Frontal cortex (tissue), 4 donors: ENCODE results near the gene CEBPB. TPM values are rescaled to one million over a fixed set of nuclear protein-coding genes. Genes with fewer than 3 reads are reported as not detected.
"Not testable (repeated sequence)": the region's sequence is repeated elsewhere in the genome, so short reads cannot be mapped to it uniquely, and the experiment has no call there.

Experiments
- DNase-seq, 2 donors: peaks; one replicate each; pipeline ENCODE4 v3.0.0; 2012; ENCODE audit warnings: low spot score in 2 of 2
- FAIRE-seq: peaks from 2 replicates; lab custom pipeline; 2012; peaks lifted over from hg19 to GRCh38; lab: Jason Lieb, UNC
- total RNA-seq: library from RNA; depleted of rRNA; stranded (reverse); fragments of >200 nt; gene quantifications from one replicate; pipeline ENCODE4 v1.2.3, GENCODE V29; 2014
- donor health status: control.
- donor health status: control.
- donor health status: control.

Gene CEBPB
- total RNA-seq, 1 donor from 2014 or later, result 1.6 TPM

DNA sequence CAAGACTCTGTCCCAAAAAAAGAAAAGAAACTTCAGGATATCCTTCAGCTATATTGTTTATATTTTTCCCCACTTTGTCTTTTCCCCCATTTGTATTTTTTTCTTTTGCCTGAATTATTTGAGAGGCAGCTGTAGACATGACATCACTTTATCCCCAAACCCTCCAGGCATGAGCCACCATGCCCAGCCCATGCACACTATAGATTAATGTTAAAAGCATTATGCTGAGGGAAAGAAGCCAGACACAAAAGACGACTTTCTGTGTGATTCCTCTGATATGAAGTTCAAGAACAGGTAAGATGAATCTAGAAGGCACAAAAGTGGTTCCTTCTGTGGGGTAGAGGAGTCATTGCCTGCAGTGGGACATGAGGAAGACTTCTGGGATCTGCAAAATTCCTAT, 16.4 kb downstream of the CEBPB start:
- no peak for FAIRE-seq

DNA sequence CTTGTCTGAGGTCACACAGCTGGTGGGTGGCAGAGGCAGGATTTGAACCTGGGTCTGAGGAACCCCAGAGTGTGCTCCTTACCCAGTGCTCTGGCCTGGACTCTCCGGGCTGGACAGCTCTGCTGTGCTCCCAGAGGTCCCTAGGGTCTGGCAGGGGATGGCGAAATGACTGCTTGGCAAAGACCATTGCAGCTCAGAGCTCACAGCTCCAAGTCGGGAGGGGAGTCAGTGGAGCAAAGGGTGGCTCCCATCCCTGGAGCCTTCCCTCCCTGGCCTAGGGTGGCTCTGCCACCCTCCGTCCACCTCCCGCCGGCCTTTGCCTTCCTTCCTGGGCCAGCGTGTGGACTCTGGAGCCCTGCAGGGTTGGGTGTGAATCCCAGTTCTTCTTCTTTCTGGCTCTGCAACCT, 17.5 kb downstream of the CEBPB start:
- FAIRE-seq, result no peak

More for the DNA sequence above, 16.4 kb downstream of the CEBPB start:
- no peak for DNase-seq

GRCh38 chr20:50208815-50209214, 18.2 kb downstream of the CEBPB start:
- not testable (repeated sequence) for FAIRE-seq, DNase-seq

More for the DNA sequence above, 17.5 kb downstream of the CEBPB start:
- DNase-seq, result no peak

DNA sequence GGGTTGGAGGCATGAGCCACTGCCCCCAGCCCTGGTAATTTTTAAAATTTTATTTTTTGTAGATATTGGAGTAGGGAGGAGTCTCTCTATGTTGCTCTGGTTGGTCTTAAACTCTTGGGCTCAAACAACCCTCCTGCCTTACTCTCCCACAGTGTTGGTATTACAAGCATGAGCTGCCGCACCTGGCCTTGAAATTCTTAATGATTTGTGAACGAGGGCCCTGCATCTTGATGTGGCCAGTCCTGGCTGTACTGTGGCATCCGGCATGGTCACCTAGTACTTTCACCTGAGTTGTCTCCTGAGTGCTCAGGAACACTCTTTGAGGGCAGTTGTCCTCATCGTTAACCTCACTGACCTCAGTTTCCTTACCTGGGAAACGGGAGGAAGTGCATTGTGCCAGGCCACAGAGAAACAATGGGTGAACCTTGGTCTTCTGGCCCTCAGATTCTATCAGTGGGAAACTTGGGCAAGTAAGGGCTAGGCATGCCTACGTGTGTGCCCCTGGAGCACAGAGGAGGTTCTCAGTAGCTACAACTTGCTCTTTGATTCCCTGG, 19.5 kb downstream of the CEBPB start:
- DNase-seq (no peak), FAIRE-seq (no peak)

GRCh38 chr20:50211091-50211490, 20.5 kb downstream of the CEBPB start:
- no peak for FAIRE-seq
- DNase-seq, result no peak

- DNase-seq, result no peak
- no peak for FAIRE-seq
Observed at GRCh38 chr20:50213531-50214106, 23.0 kb downstream of the CEBPB start.

DNA sequence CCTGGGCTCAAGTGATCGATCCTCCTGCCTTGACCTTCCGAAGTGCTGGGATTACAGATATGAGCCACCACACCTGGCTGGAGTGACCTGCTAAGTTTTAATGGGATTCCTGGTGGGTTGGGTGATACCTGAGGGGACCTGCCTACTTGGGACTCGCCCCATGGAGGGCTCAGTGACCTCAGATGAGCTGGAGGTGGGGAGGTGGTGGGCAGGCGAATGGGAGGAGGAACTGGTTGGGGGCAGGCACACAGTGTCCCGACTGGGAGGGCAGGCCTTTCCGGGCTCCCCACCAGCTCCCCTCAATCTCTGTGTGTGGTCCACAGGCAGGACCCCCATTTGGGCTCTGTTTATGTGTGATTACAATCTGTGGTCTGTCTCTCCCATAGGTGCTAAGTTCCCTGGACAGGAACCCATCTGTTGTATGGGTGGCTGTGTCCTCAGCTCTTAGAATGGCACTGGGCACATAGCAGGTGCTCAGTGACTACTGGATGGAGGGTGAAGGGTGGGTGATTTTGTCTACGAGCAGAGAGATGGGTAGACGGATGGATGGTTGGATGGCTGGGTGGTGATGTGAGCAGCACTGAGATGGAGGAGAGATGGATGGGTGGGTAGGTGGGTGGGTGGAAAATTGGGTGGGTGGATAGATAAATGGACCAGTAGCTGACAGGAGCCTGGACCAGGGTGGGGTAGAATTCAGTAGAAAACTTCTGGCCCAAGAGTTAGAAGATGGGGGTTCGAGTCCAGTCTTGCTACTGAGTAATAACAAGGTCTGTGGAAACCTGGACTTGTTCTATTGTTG, 23.8 kb downstream of the CEBPB start:
- DNase-seq (no peak), FAIRE-seq (no peak)

- FAIRE-seq (no peak), DNase-seq (no peak)
Observed at GRCh38 chr20:50215101-50215690, 24.6 kb downstream of the CEBPB start.

DNA sequence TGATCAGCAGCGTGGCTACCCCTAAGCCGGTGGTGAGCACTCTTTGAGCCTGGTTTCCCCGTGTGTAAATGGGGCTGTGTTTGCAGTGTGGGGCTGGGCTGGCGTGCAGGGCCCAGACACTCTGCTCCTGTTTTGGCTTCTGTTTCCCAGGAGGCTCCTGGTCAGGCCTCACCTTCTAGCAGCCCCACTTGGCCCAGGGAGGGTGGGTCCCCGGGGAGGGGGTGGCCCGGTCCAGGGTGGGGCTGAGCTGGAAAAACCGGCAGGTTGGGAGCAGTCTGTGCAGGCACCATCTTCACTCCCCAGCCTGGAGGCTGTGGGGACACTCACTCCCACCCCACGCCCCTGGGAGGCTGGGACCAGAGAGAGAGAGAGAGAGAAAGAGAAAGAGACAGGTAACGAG, 25.3 kb downstream of the CEBPB start:
- DNase-seq (no peak), FAIRE-seq (no peak)

GRCh38 chr20:50216543-50217206, 26.0 kb downstream of the CEBPB start:
- DNase-seq (no peak), FAIRE-seq (no peak)

- DNase-seq, result no peak
Observed at GRCh38 chr20:50217207-50217949, 26.7 kb downstream of the CEBPB start.

DNA sequence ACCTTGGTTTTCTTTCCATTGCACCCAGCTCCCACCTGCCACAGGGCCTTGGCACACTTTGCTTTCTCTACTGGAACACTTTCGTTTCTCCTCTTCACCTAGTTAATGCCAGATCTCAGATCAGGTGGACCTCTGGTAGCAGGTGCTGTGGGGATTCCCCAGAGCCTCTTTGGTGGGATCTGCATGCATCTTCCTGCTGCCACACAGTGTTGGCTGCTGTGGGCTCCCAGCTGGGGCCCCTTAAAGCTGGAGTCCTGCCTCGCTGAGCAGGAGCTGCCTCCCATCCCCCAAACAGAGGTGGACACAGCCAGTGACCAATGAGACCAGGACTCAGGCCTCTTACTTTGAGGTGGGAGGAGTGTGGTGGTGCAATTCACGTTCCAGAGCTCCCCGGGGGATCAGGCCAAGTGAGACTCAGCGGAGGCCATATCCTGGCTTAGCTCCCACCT, 28.4 kb downstream of the CEBPB start:
- DNase-seq, result no peak
- no peak for FAIRE-seq

More at GRCh38 chr20:50217207-50217949, 26.7 kb downstream of the CEBPB start:
- no peak for FAIRE-seq

GRCh38 chr20:50219600-50219999, 29.0 kb downstream of the CEBPB start:
- DNase-seq, result no peak

GRCh38 chr20:50220093-50220893, 29.7 kb downstream of the CEBPB start:
- FAIRE-seq, result no peak
- DNase-seq, result no peak

More at GRCh38 chr20:50219600-50219999, 29.0 kb downstream of the CEBPB start:
- FAIRE-seq, result no peak

DNA sequence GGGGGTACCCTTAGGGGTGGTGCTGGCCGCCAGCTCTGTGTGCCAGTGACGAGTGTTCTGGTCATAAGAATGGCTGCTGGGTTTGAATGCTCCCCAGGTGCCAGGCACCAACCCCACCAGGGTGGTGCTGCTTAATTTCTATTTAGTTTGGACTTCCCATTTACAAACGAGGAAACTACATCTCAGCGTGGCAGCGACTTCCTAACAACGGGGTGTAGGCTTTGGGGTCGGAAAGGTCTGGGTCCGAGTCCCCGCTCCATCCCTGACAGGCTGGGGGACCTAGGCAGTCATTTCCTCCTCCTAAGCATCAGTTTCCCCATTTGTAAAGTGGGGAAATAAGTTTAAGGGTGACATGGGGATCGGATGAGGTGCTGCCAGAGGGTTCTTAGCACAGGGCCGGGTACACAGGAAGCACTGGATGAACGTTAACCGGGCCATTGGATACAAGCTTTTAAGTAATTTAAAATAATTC, 30.3 kb downstream of the CEBPB start:
- DNase-seq, result no peak
- FAIRE-seq, result no peak

DNA sequence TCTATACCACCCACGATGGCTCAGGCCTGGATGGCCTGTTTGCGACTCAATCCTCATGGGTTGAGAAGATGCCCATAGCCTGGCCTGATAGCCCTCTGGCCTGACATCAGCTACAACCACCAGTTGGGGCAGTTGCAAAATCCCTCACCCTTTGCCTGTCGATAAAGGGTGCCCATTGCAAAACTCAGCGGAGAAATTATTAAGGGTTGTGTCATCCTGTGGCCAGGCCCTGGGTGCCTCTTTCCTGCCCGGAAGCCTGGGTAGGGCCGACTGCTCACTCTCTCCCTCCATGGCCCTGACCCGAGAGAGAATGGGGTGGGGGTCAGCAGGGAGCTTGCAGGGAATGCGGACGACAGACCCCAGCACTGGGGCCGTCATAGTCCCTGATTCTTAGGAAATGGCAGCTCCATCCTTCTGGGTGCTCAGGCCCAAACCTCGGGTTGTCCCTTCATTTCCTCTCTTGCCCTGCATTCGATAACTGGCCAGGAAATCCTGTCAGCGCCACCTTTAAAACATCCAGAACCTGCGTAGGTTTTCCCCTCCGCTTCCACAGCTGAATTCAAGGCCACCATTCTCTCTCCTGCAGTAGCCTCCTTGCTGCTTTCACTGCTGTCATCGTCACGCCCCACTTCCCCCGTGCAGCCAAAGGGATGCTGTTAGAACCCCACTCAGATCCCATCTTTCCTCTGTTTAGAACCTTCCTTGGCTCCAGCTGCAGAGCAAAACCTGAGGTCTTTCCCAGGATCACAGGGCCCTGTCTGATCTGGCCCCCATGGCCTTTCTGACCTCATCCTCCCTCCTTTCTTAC, 31.1 kb downstream of the CEBPB start:
- FAIRE-seq (no peak), DNase-seq (peak in 1 of 2 donors; percentile 38)

DNA sequence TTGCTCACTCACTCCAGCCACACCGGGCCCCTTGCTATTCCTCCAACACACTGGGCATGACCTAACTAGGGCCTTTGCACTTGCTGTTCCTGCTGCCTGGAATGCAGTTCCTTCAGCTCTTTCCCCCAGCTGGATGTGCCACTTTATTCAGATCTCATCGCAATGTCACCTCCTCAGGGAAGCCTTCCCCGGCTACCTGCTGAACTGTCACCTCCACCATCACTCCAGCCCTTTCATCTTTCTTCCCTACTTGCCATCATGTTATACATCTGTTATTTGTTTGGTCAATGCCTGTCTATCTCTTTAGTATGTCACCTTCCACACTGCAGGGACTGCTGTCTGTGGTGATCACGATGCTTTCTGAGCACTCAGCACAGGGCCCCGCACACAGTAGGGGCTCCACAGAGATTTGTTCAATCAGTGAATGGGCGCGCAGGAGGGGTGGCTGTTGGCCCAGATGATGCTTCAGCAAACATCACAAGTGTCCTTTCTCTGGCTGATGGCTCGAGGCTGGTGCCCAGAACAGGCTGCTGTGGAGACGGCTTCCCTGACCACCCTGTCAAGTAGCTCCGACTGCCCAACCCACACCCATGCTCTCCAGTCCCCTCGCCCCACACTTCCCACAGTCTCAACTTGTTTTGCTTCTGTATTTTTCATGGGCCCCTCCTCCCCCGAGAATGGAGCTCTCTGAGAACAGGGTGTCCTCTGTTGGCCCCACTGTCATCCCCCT, 31.8 kb downstream of the CEBPB start:
- DNase-seq (no peak), FAIRE-seq (no peak)
